Endothelial cell (in vitro differentiated cells): ENCODE results near the gene GANC. TPM values are rescaled to one million over a fixed set of nuclear protein-coding genes. Genes with fewer than 3 reads are reported as not detected.

Source experiments
- DNase-seq: peaks from one replicate; pipeline ENCODE4 v3.0.0; 2021; ENCODE audit warnings: low spot score
- H3K27ac Mint-ChIP-seq: one replicate; pipeline ENCODE4 v1.8.0; 2021; ENCODE audit warnings: mixed read lengths, inconsistent platforms; ENCODE audit not compliant: unreplicated experiment
- H3K27me3 Mint-ChIP-seq: one replicate; pipeline ENCODE4 v1.8.0; 2021; ENCODE audit warnings: mild to moderate bottlenecking, moderate library complexity, mixed read lengths, inconsistent platforms; ENCODE audit not compliant: unreplicated experiment
- H3K36me3 Mint-ChIP-seq: one replicate; pipeline ENCODE4 v1.8.0; 2021; ENCODE audit warnings: mild to moderate bottlenecking, low read depth, mixed read lengths, inconsistent platforms; ENCODE audit not compliant: unreplicated experiment
- H3K4me1 Mint-ChIP-seq: one replicate; pipeline ENCODE4 v1.8.0; 2021; ENCODE audit warnings: mild to moderate bottlenecking, mixed read lengths, inconsistent platforms; ENCODE audit not compliant: unreplicated experiment
- H3K4me3 Mint-ChIP-seq: one replicate; pipeline ENCODE4 v1.8.0; 2021; ENCODE audit warnings: mild to moderate bottlenecking, mixed read lengths, inconsistent platforms; ENCODE audit not compliant: unreplicated experiment
- H3K9me3 Mint-ChIP-seq: one replicate; pipeline ENCODE4 v1.8.0; 2021; ENCODE audit warnings: mixed read lengths, inconsistent platforms; ENCODE audit not compliant: unreplicated experiment
- total RNA-seq: library from RNA; stranded (reverse); fragmentation: NEBNext Ultra II Directional; extraction: Animal tissue kit (Norgen Biotek cat#: 25700); gene quantifications from one replicate; pipeline ENCODE4 v1.2.1, GENCODE V29; 2021; ENCODE audit not compliant: unreplicated experiment
- TF ChIP-seq, protein P1 (sequence below): fragments of 200-600 bp; sonication (generic); IDR thresholded peaks from one replicate; pipeline ENCODE4 v1.5.0; 2021; ENCODE audit warnings: antibody characterized with exemption; ENCODE audit not compliant: unreplicated experiment

GANC gene
- total RNA-seq, 1 donor from 2014 or later: 18.7 TPM

DNA sequence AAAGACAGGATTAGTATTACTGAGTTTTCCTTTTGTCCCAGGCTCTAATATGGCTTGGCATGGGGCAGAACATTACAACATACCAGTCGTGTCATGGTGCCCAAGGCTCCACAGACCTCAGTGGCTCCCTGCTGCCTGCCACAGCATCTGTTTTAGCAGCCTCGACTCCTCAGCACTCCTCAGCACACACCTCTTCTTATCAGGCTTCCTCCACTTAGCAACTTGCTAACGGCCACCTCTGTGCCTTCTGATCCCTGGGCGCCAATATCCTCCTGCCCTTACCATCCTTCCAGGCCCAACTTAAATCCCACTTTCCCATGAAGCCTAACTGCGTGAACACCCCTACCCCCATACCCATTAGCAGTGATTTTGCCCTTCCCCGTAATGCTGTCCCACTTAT, 80.1 kb downstream of the GANC start:
- peaks cover 9% of the 10 kb centered on the region for H3K4me1 Mint-ChIP-seq
- TF ChIP-seq, protein P1, sequence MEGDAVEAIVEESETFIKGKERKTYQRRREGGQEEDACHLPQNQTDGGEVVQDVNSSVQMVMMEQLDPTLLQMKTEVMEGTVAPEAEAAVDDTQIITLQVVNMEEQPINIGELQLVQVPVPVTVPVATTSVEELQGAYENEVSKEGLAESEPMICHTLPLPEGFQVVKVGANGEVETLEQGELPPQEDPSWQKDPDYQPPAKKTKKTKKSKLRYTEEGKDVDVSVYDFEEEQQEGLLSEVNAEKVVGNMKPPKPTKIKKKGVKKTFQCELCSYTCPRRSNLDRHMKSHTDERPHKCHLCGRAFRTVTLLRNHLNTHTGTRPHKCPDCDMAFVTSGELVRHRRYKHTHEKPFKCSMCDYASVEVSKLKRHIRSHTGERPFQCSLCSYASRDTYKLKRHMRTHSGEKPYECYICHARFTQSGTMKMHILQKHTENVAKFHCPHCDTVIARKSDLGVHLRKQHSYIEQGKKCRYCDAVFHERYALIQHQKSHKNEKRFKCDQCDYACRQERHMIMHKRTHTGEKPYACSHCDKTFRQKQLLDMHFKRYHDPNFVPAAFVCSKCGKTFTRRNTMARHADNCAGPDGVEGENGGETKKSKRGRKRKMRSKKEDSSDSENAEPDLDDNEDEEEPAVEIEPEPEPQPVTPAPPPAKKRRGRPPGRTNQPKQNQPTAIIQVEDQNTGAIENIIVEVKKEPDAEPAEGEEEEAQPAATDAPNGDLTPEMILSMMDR: no peak
- H3K27me3 Mint-ChIP-seq: no peaks in the 10 kb centered on the region
- no peaks in the 10 kb centered on the region for H3K9me3 Mint-ChIP-seq
- H3K4me3 Mint-ChIP-seq: no peak overlapping the region
- no peaks in the 10 kb centered on the region for H3K36me3 Mint-ChIP-seq
- DNase-seq: no peak
- H3K27ac Mint-ChIP-seq: no peak overlapping the region

DNA sequence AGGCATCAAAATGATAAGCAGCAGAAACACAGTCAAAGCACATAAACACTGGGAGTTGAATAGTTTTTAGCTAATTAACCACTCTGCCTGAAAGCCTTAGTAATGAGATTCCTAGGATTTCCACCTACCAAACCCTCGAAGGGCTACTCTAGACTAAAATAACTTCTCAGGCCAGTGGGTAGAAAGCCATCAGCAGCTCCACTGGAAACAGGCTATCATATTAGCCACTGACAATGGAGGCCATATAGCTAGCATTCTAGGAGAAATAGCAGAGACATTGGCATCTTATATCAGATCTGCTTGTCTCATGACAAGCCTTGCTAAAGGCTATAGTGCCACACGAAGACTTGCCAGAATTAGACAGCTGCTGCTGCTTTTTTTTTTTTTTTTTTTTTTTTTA, 81.8 kb downstream of the GANC start:
- Mint-ChIP-seq H3K4me1 (peaks cover 13% of the 10 kb centered on the region), H3K36me3 (no peaks in the 10 kb centered on the region), H3K4me3 (no peak overlapping the region), H3K9me3 (no peaks in the 10 kb centered on the region), H3K27ac (no peak overlapping the region), H3K27me3 (no peaks in the 10 kb centered on the region)
- TF ChIP-seq, protein P1: no peak
- no peak for DNase-seq

DNA sequence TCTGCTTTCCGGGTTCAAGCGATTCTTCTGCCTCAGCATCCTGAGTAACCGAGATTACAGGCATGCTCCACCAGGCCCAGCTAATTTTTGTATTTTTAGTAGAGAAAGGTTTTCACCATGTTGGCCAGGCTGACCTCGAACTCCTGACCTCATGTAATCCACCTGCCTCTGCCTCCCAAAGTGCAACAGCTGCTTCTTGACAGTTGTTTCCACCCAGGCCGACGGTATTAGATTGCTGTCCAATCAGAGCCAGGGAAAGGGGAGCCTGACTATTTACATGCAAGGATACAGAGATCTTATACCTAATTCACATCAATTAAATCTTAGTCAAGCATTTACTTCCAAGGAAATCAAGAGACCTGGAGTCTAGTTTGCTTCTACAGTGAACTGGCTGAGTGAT, 82.3 kb downstream of the GANC start:
- H3K9me3 Mint-ChIP-seq: no peaks in the 10 kb centered on the region

DNA sequence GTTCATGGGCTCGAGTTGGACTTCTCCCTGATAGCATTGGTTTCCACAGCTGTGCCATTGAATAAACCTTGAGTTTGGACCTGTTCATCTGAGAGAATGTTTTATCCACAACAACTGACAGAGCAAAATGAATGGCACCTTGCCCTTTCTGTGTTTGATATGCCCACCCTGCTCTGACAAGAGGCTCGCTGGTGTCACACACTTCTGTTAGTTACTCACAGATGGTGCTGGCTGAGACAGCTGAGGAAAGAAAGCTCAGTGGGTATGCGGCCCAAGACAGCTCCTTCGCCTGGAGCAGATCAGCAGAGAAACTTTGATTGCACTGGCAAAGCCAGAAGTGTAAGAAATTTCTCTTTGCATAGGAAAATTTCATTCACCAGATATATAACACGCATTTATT, 83.8 kb downstream of the GANC start:
- H3K9me3 Mint-ChIP-seq: no peaks in the 10 kb centered on the region

More for the DNA sequence above, 82.3 kb downstream of the GANC start:
- Mint-ChIP-seq H3K27me3 (no peaks in the 10 kb centered on the region), H3K36me3 (no peaks in the 10 kb centered on the region), H3K4me1 (peaks cover 13% of the 10 kb centered on the region), H3K4me3 (no peak overlapping the region), H3K27ac (no peak overlapping the region)
- TF ChIP-seq, protein P1: no peak
- DNase-seq: no peak

DNA sequence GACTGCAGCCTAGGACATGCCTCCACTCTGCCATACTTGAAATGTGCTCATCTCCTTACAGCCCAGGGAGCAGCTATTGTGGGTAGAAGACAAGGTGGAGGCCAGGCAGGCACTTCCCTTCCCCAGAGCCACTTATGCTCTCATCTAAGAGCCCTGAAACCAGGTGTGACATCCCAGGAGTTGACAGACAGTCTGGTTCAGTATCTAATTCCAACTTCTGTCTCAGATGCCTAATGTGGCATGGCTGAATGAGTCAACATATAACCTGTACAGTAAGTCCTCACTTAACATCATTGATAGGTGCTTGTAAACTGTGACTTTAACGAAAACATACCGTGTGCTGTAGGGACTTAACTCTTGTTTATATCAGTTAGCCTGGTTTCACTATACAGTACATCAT, 85.1 kb downstream of the GANC start:
- no peaks in the 10 kb centered on the region for H3K36me3 Mint-ChIP-seq
- no peak overlapping the region for H3K27ac Mint-ChIP-seq
- H3K9me3 Mint-ChIP-seq: no peaks in the 10 kb centered on the region
- TF ChIP-seq, protein P1: no peak
- peaks cover 9% of the 10 kb centered on the region for H3K4me1 Mint-ChIP-seq
- no peak overlapping the region for H3K4me3 Mint-ChIP-seq
- H3K27me3 Mint-ChIP-seq: no peaks in the 10 kb centered on the region
- DNase-seq: no peak

More for the DNA sequence above, 83.8 kb downstream of the GANC start:
- Mint-ChIP-seq H3K4me3 (no peak overlapping the region), H3K36me3 (no peaks in the 10 kb centered on the region), H3K4me1 (peaks cover 8% of the 10 kb centered on the region), H3K27me3 (no peaks in the 10 kb centered on the region), H3K27ac (no peak overlapping the region)
- DNase-seq: no peak
- TF ChIP-seq, protein P1: no peak
